ENCODE results near the gene KRT17. TPM values are rescaled to one million over a fixed set of nuclear protein-coding genes. Genes with fewer than 3 reads are reported as not detected.
"Not testable (repeated sequence)": the region's sequence is repeated elsewhere in the genome, so short reads cannot be mapped to it uniquely, and the experiment has no call there.

KRT17 gene
- total RNA-seq, 4 donors from 2014 or later, result not detected

- TF ChIP-seq, protein P1, sequence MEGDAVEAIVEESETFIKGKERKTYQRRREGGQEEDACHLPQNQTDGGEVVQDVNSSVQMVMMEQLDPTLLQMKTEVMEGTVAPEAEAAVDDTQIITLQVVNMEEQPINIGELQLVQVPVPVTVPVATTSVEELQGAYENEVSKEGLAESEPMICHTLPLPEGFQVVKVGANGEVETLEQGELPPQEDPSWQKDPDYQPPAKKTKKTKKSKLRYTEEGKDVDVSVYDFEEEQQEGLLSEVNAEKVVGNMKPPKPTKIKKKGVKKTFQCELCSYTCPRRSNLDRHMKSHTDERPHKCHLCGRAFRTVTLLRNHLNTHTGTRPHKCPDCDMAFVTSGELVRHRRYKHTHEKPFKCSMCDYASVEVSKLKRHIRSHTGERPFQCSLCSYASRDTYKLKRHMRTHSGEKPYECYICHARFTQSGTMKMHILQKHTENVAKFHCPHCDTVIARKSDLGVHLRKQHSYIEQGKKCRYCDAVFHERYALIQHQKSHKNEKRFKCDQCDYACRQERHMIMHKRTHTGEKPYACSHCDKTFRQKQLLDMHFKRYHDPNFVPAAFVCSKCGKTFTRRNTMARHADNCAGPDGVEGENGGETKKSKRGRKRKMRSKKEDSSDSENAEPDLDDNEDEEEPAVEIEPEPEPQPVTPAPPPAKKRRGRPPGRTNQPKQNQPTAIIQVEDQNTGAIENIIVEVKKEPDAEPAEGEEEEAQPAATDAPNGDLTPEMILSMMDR (IDR thresholded peaks at IDR 0.05; ENCODE audit: low read depth), result no peak
Observed at GRCh38 chr17:41614098-41614497, 10.3 kb downstream of the KRT17 start.

DNA sequence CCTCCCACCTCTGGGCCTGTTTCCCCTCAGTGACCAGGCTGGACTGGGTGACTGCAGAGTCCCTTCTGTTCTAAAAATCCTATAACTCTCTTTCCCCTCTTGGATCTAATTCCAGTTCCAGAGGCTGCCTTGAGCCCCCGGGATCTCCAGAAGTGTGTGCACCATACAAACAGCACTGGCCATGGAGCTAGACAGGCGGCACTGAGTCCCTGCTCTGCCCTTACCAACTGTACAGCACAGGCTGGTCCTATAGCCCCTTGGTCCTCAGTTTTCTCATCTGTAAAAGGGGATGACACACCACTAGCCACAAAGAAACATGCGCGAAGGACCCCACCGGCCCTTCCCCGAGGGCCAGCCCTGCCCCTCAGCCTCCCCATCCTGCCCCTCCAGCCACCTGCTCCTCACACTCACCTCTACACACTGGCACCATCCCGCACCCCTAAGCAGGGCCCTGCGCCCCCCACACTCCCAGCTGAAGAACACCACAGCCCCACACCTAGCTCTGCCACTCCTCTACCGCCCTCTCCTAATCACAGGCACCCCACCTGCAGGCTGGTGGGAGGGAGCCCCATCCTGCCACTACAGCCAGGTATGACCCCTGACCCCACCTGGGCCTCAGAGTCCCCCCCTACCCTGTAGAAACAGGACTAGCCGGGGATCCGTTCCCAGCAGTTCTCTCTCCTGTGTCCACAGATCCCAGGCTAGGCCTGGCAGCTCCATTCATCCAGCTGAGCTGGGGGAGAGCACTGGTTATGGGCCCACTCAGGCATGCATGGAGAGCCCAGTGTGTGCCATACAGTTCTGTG is 10.9 kb downstream of the KRT17 start:
- TF ChIP-seq, protein P1 (IDR thresholded peaks at IDR 0.05; ENCODE audit: low read depth), result no peak

- TF ChIP-seq, protein P1 (IDR thresholded peaks at IDR 0.05; ENCODE audit: low read depth), result not testable (repeated sequence)
Observed at GRCh38 chr17:41612376-41613160, 11.8 kb downstream of the KRT17 start, which contains the start of gene KRT16. TSS of gene KRT16 (minus strand) at chr17:41612767. CDS start at chr17:41612688, 79 bp downstream.

DNA sequence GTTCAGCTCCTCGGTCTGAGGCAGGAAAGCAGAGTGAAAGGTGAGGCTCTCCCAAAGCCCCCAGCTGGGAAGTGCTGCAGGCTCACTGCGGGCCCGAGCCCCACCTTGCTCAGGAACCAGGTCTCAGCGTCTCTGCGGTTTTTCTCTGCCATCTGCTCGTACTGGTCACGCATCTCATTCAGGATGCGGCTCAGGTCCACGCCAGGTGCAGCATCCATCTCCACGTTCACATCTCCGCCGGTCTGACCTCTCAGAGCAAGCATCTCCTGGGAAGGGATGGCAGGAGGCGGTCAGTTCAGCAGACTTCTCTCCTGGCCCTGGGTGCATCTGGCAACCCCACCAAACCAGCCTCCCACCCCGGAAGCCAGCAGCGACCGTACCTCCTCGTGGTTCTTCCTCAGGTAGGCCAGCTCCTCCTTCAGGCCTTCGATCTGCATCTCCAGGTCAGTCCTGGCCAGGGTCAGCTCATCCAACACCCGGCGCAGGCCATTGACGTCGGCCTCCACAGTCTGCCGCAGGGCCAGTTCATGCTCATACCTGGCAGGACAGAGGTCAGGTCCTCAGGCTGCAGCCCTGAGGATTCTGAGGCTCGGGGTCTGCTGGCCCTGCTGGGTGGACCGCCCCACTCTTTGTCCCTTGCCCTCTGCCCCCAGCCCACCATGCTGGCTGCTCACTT is 13.3 kb downstream of the KRT17 start:
- TF ChIP-seq, protein P1 (IDR thresholded peaks at IDR 0.05; ENCODE audit: low read depth), result no peak

DNA sequence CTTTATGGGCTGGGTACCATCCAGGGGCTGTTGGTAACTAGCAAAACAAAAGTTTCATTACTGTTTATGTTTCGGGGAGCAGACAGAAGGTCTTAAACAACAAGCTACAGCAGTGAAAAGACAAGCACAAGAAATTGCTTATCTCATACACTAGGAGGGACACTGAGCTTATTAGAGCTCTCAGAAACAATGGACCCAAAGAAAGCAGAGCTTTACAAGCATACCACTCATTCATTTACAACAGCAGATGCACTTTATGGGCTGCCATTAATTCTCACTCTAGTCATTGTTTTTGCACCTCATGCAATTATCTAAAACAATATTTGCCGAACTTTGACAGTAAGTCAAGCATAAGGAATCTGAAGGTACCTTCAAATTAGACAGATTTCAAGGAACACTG is 21.9 kb downstream of the KRT17 start:
- TF ChIP-seq, protein P1 (IDR thresholded peaks at IDR 0.05; ENCODE audit: low read depth), result no peak

- TF ChIP-seq, protein P1 (IDR thresholded peaks at IDR 0.05; ENCODE audit: low read depth), result no peak
Observed at GRCh38 chr17:41600318-41600717, 24.1 kb downstream of the KRT17 start.
